Stomach smooth muscle (tissue), 2 donors: ENCODE results near the gene HFE.
"Not testable (repeated sequence)": the region's sequence is repeated elsewhere in the genome, so short reads cannot be mapped to it uniquely, and the experiment has no call there.

Source experiments
- H3K27ac ChIP-seq: one replicate; pipeline ENCODE4 v1.7.0; 2013; ENCODE audit warnings: mild to moderate bottlenecking, low read length, inconsistent platforms
- H3K27me3 ChIP-seq, 2 donors: one replicate each; pipeline ENCODE4 v1.7.0; 2013; ENCODE audit warnings: low read length in 2 of 2; ENCODE audit not compliant: insufficient read depth in 2 of 2, control insufficient read depth in 1 of 2
- H3K36me3 ChIP-seq, 2 donors: one replicate each; pipeline ENCODE4 v1.7.0; 2013; ENCODE audit warnings: low read length in 2 of 2; ENCODE audit not compliant: control insufficient read depth in 2 of 2, insufficient read depth in 2 of 2
- H3K4me1 ChIP-seq: one replicate; pipeline ENCODE4 v1.7.0; 2013; ENCODE audit warnings: low read length; ENCODE audit not compliant: control insufficient read depth, insufficient read depth
- H3K4me3 ChIP-seq, 2 donors: one replicate each; pipeline ENCODE4 v1.7.0; 2013; ENCODE audit warnings: low read length in 2 of 2
- H3K9ac ChIP-seq, 2 donors: one replicate each; pipeline ENCODE4 v1.7.0; 2013; ENCODE audit warnings: low read length in 2 of 2, mild to moderate bottlenecking in 1 of 2
- H3K9me3 ChIP-seq, 2 donors: one replicate each; pipeline ENCODE4 v1.7.0; 2013; ENCODE audit warnings: low read length in 2 of 2; ENCODE audit not compliant: control insufficient read depth in 2 of 2
- donor health status: healthy.
- donor health status: Pancreatic carcinoma.

HFE gene

GRCh38 chr6:26115226-26115625 is 28.0 kb downstream of the HFE start:
- no peak overlapping the region for H3K9ac ChIP-seq
- H3K36me3 ChIP-seq = no peaks in the 10 kb centered on the region
- no peaks in the 10 kb centered on the region for H3K9me3 ChIP-seq
- no peak overlapping the region for H3K4me3 ChIP-seq
- no peak overlapping the region for H3K27ac ChIP-seq
- no peaks in the 10 kb centered on the region for H3K4me1 ChIP-seq
- no peaks in the 10 kb centered on the region for H3K27me3 ChIP-seq

- H3K4me1 ChIP-seq = no peaks in the 10 kb centered on the region
- H3K27ac ChIP-seq = no peak overlapping the region
- no peaks in the 10 kb centered on the region for H3K9me3 ChIP-seq
- H3K4me3 ChIP-seq = no peak overlapping the region
- H3K27me3 ChIP-seq = no peaks in the 10 kb centered on the region
- H3K9ac ChIP-seq = no peak overlapping the region
- H3K36me3 ChIP-seq = no peaks in the 10 kb centered on the region
These were observed 29.0 kb downstream of the HFE start for GRCh38 chr6:26116267-26116666.

- Histone ChIP-seq H3K9ac (no peak overlapping the region), H3K9me3 (no peaks in the 10 kb centered on the region), H3K4me3 (no peak overlapping the region), H3K4me1 (no peaks in the 10 kb centered on the region), H3K27me3 (no peaks in the 10 kb centered on the region), H3K27ac (no peak overlapping the region), H3K36me3 (no peaks in the 10 kb centered on the region)
These were observed 31.8 kb downstream of the HFE start for GRCh38 chr6:26118999-26119398.

- H3K9ac ChIP-seq, H3K4me1 ChIP-seq, H3K9me3 ChIP-seq, H3K27me3 ChIP-seq, H3K36me3 ChIP-seq, H3K27ac ChIP-seq, H3K4me3 ChIP-seq: not testable (repeated sequence)
These were observed 32.9 kb downstream of the HFE start for GRCh38 chr6:26120115-26120514.

- Histone ChIP-seq H3K4me1 (no peaks in the 10 kb centered on the region), H3K27ac (no peak overlapping the region), H3K9me3 (no peaks in the 10 kb centered on the region), H3K36me3 (no peaks in the 10 kb centered on the region), H3K27me3 (no peaks in the 10 kb centered on the region), H3K9ac (no peak overlapping the region), H3K4me3 (no peak overlapping the region)
These were observed 33.5 kb downstream of the HFE start for GRCh38 chr6:26120807-26121140.

GRCh38 chr6:26121141-26122004 is 34.1 kb downstream of the HFE start:
- no peaks in the 10 kb centered on the region for H3K36me3 ChIP-seq
- H3K27me3 ChIP-seq = no peaks in the 10 kb centered on the region
- H3K9ac ChIP-seq = no peak overlapping the region
- H3K4me1 ChIP-seq = no peaks in the 10 kb centered on the region
- H3K9me3 ChIP-seq = no peaks in the 10 kb centered on the region
- H3K4me3 ChIP-seq = no peak overlapping the region
- H3K27ac ChIP-seq = no peak overlapping the region

GRCh38 chr6:26122005-26122388 is 34.8 kb downstream of the HFE start:
- no peaks in the 10 kb centered on the region for H3K4me1 ChIP-seq
- H3K9me3 ChIP-seq = no peaks in the 10 kb centered on the region
- peak overlapping the region; percentile 98 for H3K27ac ChIP-seq
- no peaks in the 10 kb centered on the region for H3K36me3 ChIP-seq
- no peak overlapping the region for H3K9ac ChIP-seq
- H3K4me3 ChIP-seq = peak overlapping the region in 1 of 2 donors; percentile 74
- no peaks in the 10 kb centered on the region for H3K27me3 ChIP-seq

- no peaks in the 10 kb centered on the region for H3K4me1 ChIP-seq
- peak overlapping the region; percentile 86 to 89 for H3K9ac ChIP-seq
- H3K4me3 ChIP-seq = peak overlapping the region; percentile 74 to 96
These were observed 35.2 kb downstream of the HFE start for GRCh38 chr6:26122402-26122792.

GRCh38 chr6:26122793-26123674 is 35.8 kb downstream of the HFE start:
- Histone ChIP-seq H3K4me3 (peak overlapping the region; percentile 74 to 96), H3K9me3 (no peaks in the 10 kb centered on the region), H3K9ac (peak overlapping the region; percentile 86 to 89), H3K27ac (peak overlapping the region; percentile 98), H3K36me3 (peaks cover 0 to under 1% of the 10 kb centered on the region in 2 donors), H3K27me3 (no peaks in the 10 kb centered on the region), H3K4me1 (peaks cover 3% of the 10 kb centered on the region)

More at GRCh38 chr6:26122402-26122792, 35.2 kb downstream of the HFE start:
- H3K36me3 ChIP-seq = no peaks in the 10 kb centered on the region
- H3K27me3 ChIP-seq = no peaks in the 10 kb centered on the region
- H3K27ac ChIP-seq = peak overlapping the region; percentile 98
- H3K9me3 ChIP-seq = no peaks in the 10 kb centered on the region

- no peaks in the 10 kb centered on the region for H3K27me3 ChIP-seq
- peaks cover 0 to 3% of the 10 kb centered on the region in 2 donors for H3K36me3 ChIP-seq
- H3K4me1 ChIP-seq = peaks cover 7% of the 10 kb centered on the region
- H3K4me3 ChIP-seq = peak overlapping the region; percentile 74 to 96
- no peaks in the 10 kb centered on the region for H3K9me3 ChIP-seq
- H3K27ac ChIP-seq = peak overlapping the region; percentile 98
- peak overlapping the region; percentile 86 to 89 for H3K9ac ChIP-seq
These were observed 36.4 kb downstream of the HFE start for GRCh38 chr6:26123675-26123946.
